GM12878 (cell line): ENCODE measurements around the gene HOXA10.

Experiments used
- EGR1 ChIP-seq, 2 experiments: IDR thresholded peaks; 1 replicate in 1 of 2; 2 replicates in 1 of 2; pipeline ENCODE4 v1.6.1; 2011 to 2012; ENCODE audit warnings: low read depth in 2 of 2, low read length in 2 of 2, borderline replicate concordance in 1 of 2, mild to moderate bottlenecking in 1 of 2, moderate library complexity in 1 of 2
- EZH2 ChIP-seq: IDR thresholded peaks from 2 replicates; pipeline ENCODE4 v1.6.1; 2012; ENCODE audit warnings: low read depth, mild to moderate bottlenecking, control low read depth, inconsistent platforms, low read length, borderline replicate concordance; ENCODE audit not compliant: control insufficient read depth
- FOXM1 ChIP-seq: IDR thresholded peaks from 2 replicates; pipeline ENCODE4 v1.6.1; 2012; ENCODE audit warnings: low read depth, mild to moderate bottlenecking, inconsistent platforms, low read length, moderate library complexity
- JUNB ChIP-seq: IDR thresholded peaks from 2 replicates; pipeline ENCODE4 v1.6.1; 2016; ENCODE audit warnings: antibody characterized with exemption, mild to moderate bottlenecking
- PML ChIP-seq: IDR thresholded peaks from 2 replicates; pipeline ENCODE4 v1.6.1; 2012; ENCODE audit warnings: low read length, inconsistent platforms
- RAD21 ChIP-seq: IDR thresholded peaks from 2 replicates; pipeline ENCODE4 v1.6.1; 2011; ENCODE audit warnings: mild to moderate bottlenecking, low read depth, low read length, moderate library complexity; ENCODE audit not compliant: insufficient read depth
- SP1 ChIP-seq: IDR thresholded peaks from one replicate; pipeline ENCODE4 v1.6.1; 2011; ENCODE audit warnings: low read depth, low read length
- YY1 ChIP-seq: IDR thresholded peaks from 2 replicates; pipeline ENCODE4 v1.6.1; 2011; ENCODE audit warnings: low read depth, mild to moderate bottlenecking, low read length
- TF ChIP-seq, protein P1 (sequence below): IDR thresholded peaks from 2 replicates; pipeline ENCODE4 v1.6.1; 2012; ENCODE audit warnings: mild to moderate bottlenecking, low read depth, low read length
- TF ChIP-seq, protein P2 (sequence below), 3 experiments: IDR thresholded peaks in 2 of 3; conservative IDR thresholded peaks in 1 of 3; 2 replicates each; pipeline ENCODE4 v1.5.1; 2011; ENCODE audit warnings: low read depth in 3 of 3, low read length in 3 of 3, mild to moderate bottlenecking in 3 of 3, control low read depth in 2 of 3, moderate library complexity in 2 of 3, inconsistent platforms in 1 of 3, mixed read lengths in 1 of 3; ENCODE audit not compliant: control insufficient read depth in 2 of 3, insufficient read depth in 1 of 3; ENCODE audit errors: extremely low read depth in 1 of 3
- TF ChIP-seq, protein P3 (sequence below): fragments of 450-650 bp; IDR thresholded peaks from 2 replicates; pipeline ENCODE4 v1.6.1; 2017; ENCODE audit warnings: mild to moderate bottlenecking, moderate library complexity

DNA sequence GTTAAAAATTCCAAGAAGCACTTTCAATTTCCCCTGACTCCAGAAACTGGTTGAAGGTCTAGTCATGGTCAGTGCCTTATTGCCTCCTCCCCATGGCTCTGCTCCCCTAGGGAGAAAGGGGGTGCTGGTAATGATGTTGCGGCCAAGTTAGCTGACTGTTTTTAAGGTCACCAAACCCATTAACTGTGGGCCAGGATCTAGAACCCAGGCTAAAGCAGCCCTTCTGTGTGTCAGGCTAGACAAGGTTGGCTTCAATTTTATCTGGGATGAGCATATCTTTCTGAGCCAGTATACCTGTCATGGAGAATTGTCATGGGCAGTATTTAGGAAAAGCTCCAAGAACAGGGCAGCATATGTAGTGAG lies 36.9 kb upstream of the HOXA10 start:
- TF ChIP-seq, protein P1, sequence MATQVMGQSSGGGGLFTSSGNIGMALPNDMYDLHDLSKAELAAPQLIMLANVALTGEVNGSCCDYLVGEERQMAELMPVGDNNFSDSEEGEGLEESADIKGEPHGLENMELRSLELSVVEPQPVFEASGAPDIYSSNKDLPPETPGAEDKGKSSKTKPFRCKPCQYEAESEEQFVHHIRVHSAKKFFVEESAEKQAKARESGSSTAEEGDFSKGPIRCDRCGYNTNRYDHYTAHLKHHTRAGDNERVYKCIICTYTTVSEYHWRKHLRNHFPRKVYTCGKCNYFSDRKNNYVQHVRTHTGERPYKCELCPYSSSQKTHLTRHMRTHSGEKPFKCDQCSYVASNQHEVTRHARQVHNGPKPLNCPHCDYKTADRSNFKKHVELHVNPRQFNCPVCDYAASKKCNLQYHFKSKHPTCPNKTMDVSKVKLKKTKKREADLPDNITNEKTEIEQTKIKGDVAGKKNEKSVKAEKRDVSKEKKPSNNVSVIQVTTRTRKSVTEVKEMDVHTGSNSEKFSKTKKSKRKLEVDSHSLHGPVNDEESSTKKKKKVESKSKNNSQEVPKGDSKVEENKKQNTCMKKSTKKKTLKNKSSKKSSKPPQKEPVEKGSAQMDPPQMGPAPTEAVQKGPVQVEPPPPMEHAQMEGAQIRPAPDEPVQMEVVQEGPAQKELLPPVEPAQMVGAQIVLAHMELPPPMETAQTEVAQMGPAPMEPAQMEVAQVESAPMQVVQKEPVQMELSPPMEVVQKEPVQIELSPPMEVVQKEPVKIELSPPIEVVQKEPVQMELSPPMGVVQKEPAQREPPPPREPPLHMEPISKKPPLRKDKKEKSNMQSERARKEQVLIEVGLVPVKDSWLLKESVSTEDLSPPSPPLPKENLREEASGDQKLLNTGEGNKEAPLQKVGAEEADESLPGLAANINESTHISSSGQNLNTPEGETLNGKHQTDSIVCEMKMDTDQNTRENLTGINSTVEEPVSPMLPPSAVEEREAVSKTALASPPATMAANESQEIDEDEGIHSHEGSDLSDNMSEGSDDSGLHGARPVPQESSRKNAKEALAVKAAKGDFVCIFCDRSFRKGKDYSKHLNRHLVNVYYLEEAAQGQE = no peak
- TF ChIP-seq SP1 = no peak
- TF ChIP-seq FOXM1 = no peak
- TF ChIP-seq EZH2 = no peak
- TF ChIP-seq, protein P2, sequence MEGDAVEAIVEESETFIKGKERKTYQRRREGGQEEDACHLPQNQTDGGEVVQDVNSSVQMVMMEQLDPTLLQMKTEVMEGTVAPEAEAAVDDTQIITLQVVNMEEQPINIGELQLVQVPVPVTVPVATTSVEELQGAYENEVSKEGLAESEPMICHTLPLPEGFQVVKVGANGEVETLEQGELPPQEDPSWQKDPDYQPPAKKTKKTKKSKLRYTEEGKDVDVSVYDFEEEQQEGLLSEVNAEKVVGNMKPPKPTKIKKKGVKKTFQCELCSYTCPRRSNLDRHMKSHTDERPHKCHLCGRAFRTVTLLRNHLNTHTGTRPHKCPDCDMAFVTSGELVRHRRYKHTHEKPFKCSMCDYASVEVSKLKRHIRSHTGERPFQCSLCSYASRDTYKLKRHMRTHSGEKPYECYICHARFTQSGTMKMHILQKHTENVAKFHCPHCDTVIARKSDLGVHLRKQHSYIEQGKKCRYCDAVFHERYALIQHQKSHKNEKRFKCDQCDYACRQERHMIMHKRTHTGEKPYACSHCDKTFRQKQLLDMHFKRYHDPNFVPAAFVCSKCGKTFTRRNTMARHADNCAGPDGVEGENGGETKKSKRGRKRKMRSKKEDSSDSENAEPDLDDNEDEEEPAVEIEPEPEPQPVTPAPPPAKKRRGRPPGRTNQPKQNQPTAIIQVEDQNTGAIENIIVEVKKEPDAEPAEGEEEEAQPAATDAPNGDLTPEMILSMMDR (IDR thresholded peaks at IDR 0.05 in 2 of 3, conservative IDR thresholded peaks at IDR 0.05 in 1 of 3; ENCODE audit: control insufficient read depth in 2 of 3, extremely low read depth in 1 of 3, insufficient read depth in 1 of 3, low read depth in 3 of 3, low read length in 3 of 3) = no peak
- TF ChIP-seq, protein P3, sequence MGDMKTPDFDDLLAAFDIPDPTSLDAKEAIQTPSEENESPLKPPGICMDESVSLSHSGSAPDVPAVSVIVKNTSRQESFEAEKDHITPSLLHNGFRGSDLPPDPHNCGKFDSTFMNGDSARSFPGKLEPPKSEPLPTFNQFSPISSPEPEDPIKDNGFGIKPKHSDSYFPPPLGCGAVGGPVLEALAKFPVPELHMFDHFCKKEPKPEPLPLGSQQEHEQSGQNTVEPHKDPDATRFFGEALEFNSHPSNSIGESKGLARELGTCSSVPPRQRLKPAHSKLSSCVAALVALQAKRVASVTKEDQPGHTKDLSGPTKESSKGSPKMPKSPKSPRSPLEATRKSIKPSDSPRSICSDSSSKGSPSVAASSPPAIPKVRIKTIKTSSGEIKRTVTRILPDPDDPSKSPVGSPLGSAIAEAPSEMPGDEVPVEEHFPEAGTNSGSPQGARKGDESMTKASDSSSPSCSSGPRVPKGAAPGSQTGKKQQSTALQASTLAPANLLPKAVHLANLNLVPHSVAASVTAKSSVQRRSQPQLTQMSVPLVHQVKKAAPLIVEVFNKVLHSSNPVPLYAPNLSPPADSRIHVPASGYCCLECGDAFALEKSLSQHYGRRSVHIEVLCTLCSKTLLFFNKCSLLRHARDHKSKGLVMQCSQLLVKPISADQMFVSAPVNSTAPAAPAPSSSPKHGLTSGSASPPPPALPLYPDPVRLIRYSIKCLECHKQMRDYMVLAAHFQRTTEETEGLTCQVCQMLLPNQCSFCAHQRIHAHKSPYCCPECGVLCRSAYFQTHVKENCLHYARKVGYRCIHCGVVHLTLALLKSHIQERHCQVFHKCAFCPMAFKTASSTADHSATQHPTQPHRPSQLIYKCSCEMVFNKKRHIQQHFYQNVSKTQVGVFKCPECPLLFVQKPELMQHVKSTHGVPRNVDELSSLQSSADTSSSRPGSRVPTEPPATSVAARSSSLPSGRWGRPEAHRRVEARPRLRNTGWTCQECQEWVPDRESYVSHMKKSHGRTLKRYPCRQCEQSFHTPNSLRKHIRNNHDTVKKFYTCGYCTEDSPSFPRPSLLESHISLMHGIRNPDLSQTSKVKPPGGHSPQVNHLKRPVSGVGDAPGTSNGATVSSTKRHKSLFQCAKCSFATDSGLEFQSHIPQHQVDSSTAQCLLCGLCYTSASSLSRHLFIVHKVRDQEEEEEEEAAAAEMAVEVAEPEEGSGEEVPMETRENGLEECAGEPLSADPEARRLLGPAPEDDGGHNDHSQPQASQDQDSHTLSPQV = no peak
- no peak for TF ChIP-seq RAD21
- TF ChIP-seq JUNB = no peak
- no peak for TF ChIP-seq EGR1 (IDR thresholded peaks at IDR 0.05; ENCODE audit: borderline replicate concordance in 1 of 2, low read depth in 2 of 2, low read length in 2 of 2)
- TF ChIP-seq YY1 = no peak
- TF ChIP-seq PML = no peak
